ENCODE results near the gene POC1A.

Gene POC1A

DNA sequence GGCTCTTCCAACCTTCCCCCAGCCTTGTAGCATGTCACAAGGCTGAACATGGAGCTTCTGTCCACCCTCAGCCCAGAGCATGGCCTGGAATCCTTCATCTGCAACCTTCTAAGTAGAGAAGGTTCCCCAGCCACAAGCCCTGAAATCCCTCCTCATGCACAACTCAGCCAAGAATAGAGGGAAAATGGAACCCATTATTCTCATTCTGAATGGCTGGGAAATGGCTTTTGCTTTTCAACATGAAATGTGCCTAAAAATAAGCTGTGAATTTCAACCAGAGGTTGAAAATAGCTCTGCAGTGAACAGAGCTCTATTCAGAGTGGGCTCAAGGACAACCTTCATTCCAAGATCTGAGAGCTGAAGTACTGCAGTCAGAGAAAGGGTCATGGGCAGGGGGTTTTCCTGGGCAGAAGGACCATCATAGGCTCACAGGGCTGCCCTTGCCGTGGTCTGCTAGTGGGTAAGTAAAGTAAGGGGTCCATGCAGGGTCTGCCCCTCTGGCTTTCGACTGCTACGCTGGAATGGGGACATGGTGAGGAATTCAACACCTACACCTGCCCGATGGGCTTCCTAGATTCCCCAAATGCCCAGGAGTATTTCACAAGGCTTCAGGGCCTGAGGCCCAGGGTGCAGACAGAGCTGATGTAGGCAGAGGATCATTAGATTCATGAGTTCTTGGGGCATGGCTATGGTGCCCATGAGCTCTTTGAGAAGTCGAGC is 35.9 kb downstream of the POC1A start:
- H3K4me3 ChIP-seq (ENCODE audit: low read length): no peak overlapping the region
- no peak for DNase-seq (ENCODE audit: low read depth, low spot score)

DNA sequence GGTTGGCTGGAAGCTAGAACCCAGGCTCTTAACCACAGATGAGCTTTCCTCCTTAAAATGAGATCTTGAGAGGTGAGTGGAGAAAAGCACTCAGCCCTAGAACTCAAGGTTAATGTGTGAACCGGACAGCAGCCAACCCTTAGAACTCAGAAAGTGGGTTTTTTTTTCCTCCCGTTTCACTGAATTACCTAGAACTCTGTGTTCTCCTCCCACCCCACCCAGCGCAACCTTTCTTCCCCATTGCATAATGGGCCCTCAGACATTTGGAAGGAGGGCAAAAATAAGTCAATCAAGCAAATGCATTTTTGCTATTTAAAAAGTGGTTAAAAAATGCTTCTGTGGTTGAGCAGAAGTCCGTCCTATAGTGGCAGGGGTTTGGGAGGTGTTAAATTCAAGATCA is 36.7 kb downstream of the POC1A start:
- no peak for DNase-seq (ENCODE audit: low read depth, low spot score)
- H3K4me3 ChIP-seq (ENCODE audit: low read length): no peak overlapping the region

DNA sequence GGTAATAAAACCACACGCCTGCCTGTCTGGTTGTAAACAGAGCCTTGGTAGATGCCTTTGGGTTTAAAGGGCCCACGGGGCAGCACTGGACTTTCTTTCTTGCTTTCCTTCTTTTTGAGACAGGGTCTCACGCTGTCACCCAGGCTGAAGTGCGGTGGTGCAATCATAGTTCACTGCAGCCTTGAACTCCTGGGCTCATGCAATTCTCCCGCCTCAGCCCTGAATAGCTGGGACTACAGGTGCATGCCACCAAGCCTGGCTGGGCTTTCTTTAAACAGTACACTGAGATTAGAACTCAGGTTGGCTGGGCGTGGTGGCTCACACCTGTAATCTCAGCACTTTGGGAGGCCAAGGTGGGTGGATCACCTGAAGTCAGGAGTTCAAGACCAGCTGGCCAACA is 42.2 kb downstream of the POC1A start:
- DNase-seq (ENCODE audit: low read depth, low spot score): no peak
- no peak overlapping the region for H3K4me3 ChIP-seq (ENCODE audit: low read length)

DNA sequence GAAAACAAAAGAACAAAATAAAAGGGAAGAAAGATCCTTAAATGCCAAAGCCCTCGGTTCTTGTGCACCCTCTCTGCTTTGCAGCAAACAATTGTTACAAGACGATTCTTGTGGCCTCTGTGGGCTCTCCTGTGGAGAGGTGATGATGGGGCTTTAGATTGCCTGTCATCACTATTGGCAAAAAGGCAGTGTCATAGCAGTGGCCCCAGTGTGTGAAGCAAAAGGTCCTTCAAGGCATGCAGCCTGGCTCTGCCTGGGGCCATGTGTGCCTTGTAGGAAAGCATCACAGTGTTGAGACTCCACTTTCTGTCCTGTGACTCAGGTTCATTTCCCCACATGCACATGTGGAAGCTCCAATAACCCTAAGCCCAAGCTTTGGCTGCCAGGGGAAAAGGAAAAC is 43.7 kb downstream of the POC1A start:
- no peak for DNase-seq (ENCODE audit: low read depth, low spot score)
- H3K4me3 ChIP-seq (ENCODE audit: low read length): no peak overlapping the region

DNA sequence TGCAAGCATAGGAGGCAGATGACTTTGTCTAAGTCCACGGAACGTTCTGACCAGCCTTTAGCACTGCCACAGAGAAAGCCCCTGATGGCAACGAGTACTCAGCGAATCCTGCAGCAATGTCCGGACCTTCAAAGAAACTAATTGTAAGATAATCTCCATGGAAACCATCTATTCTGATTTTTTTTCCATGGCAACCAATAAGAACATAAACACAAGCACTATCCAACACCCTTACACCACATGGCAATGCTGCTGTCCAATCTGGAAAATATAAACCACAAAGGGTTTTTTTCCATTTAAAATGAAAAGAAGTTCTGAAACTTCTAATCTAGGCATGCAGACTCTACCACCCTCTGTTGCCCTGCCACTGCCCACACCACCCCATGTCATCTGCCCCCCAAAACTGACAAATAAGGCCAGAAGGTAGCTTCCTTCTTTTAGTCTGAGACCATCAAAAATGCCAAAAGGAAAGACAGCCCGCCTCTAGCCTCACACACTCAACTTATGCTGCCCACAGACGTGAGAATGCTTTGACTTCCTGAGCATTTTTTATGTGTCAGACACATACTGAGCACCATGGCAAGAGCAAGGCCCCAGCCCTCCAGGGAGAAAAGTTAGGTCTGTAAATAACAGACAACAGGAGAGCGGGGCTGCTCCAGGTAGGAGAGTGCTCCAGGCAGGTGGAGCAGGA is 44.5 kb downstream of the POC1A start:
- no peak for DNase-seq (ENCODE audit: low read depth, low spot score)
- H3K4me3 ChIP-seq (ENCODE audit: low read length): no peak overlapping the region

DNA sequence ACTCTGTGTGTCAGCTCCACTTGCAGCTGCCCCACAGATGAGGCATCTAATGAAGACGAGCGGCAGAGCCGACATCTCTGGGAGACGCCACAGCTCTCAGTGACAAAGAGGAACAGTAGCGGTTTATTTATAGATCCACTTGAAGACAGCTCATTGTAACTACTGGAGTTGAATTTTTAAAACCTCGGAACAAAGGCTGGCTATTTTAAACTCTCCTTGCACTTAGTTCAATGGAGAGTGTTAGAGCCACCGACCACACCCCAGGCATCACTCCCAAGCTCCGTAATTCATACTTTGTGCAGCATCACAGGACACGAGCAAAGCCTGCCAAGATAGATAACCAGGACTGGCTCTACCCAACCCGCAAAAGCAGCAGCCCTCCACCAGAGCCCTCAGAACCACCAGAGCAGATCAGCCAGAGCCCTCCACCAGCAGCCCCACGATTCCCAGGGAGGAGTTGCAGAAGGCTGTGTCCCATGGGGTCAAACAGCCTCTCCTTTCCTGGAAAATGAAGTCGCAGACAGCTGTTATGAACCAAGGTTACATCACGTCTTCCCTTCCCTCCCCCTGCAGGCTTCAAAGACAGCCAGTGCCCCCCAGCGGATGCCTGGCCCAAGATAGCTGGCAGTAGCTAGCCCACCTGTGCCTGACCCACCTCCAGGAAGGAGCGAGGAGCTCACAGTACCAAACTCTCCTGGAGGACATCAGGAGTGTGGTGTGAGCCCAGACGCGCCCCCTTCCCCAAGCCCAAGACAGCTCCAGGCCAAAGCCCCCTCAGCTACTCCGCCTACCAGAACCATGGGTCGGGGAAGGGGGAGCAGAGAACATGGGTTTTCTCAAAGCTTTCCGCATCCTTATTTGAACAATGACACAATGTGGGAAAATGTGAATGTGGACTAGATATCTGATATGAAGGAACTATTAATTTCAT is 45.7 kb downstream of the POC1A start:
- no peak for DNase-seq (ENCODE audit: low read depth, low spot score)
- no peak overlapping the region for H3K4me3 ChIP-seq (ENCODE audit: low read length)

DNA sequence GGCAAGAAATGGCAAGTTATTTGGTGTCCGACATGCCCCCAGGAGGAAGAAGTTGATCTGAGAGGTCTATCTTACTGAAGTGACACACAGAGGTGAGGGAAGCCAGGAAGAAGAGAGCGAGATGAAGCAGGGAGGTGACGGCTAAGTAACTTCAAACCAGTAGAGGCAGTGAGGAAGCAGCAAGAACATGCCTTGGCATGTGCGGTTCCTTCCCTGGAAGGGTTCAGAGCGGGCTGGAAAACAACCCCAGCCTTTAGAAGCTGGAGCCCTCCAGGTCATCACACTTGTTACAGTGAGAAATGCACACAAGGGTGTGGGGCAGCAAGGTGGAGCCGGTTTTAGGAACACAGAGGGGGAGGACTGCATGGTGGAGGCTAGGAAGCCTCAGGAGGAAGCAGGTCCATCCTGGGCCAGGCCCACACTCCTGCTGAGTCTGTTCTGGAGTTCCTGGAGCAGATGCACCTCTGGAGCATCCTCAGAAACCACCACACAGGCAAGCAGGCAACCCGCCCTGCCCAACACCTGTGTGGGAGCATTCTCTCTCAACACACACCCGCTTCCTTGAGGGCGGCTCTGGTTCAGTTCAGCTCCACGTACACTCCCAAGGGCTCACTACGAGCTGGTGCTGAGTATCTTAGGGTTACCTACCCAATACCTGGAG is 47.1 kb downstream of the POC1A start:
- DNase-seq (ENCODE audit: low read depth, low spot score): no peak
- H3K4me3 ChIP-seq (ENCODE audit: low read length): no peak overlapping the region

DNA sequence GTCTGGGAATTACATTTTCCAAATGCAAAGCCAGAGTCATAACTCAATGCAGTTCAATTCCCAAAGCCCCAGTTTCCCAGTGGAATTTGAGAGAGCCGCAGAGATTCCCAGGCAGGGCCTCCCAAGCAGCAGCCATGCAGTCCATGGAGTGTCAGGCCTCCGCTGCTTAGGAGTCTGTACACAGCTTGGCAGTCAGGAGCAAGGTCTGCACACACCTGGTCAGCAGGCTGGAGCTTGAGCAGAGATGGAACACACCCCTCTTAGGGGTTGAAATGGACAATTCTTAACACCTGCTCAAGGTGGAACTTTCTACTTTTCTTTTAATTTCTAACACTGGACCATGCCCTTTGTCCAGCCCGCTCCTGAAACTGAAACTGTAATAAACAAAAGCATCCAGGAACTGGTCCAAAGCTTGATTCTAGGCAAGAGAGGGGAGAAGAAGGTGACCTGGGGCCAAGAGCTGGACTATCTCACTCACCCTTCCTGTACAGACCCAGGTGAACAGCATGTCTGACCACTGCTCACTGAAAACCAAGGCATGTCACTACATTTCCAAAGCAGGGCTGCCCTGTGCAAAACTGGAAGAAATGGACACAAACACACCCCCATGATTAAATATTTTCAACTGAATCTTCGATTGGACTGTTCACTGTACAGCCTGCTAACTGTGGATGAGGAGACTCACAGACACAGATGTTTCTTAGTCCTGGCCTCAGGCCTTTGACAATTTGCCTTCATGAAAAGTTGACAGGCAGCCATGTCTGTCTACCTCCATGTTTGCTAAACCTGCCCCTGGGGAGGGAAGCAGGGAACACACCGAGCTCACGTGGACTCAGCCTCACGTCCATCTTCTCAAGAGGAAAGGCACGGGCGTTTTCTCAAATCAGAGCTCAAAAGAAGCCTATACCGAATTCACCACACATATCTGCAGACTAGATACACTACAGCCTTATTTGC is 49.3 kb downstream of the POC1A start:
- no peak overlapping the region for H3K4me3 ChIP-seq (ENCODE audit: low read length)
- no peak for DNase-seq (ENCODE audit: low read depth, low spot score)

DNA sequence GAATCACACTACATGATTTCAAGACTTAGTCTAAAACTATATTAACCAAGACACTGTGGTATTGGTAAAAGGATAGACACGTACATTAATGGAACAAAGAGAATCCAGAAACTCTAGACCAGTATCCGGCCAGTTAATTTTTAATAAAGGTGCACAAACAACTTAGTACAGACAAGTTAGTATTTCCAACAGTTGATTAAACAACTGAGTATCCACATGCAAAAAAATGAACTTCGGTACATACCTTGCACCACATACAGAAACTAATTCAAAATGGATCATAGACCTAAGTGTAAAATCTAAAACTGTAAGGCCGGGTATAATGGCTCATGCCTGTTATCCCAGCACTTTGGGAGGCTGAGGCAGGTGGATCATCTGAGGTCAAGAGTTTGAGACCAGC is 51.3 kb downstream of the POC1A start:
- no peak overlapping the region for H3K4me3 ChIP-seq (ENCODE audit: low read length)
- DNase-seq (ENCODE audit: low read depth, low spot score): no peak

DNA sequence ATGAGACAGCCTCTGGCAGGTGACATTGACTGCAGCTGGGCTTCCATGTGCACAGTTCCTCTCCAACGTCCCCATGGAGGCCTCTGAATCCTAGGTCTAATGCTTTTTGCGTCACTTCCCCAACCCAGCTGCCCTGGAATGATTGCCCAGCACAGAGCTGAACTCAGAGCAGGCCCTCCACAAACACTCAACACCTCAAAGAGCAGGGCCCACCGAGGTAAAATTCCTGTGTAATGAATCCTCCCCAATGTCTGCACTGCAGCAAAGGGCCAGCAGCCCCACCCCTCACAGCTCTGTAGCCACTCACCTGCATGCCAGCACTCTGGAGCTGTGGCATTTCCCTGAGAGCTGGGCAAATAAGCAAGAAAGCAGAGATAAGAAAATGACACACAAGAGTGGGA is 55.2 kb downstream of the POC1A start:
- H3K4me3 ChIP-seq (ENCODE audit: low read length): no peak overlapping the region
- DNase-seq (ENCODE audit: low read depth, low spot score): no peak

DNA sequence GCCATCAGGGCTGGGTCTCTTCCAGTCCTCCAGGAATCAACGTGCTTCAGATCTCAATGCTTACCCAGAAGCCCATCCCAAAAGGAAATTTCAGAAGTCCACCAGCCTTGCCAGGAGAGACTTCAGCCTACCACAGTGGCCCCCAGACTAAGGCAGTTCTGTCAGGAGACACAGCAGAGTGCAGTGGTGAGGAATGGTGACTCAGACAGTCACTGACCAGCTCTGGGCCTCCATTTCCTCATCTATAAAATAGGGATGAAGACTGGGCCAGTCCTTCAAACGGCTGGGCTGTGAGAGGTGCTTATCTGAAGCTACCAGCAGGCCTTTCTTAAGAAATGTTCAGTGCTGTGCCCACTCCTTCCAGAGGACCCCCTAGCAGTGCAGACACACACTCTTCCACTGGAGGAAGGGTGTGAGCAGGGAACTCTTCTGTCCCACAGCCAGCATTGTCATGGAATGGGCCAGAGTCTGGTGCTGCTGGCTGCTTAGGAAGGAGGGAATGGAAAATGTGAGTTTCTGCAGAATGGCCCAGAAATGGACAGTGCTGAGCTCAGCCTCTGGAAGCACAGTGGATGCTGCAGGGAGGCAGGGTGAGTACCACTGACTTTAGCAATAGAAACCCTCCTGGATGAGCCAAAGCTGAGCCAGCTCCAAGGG is 56.2 kb downstream of the POC1A start:
- DNase-seq (ENCODE audit: low read depth, low spot score): no peak
- no peak overlapping the region for H3K4me3 ChIP-seq (ENCODE audit: low read length)

DNA sequence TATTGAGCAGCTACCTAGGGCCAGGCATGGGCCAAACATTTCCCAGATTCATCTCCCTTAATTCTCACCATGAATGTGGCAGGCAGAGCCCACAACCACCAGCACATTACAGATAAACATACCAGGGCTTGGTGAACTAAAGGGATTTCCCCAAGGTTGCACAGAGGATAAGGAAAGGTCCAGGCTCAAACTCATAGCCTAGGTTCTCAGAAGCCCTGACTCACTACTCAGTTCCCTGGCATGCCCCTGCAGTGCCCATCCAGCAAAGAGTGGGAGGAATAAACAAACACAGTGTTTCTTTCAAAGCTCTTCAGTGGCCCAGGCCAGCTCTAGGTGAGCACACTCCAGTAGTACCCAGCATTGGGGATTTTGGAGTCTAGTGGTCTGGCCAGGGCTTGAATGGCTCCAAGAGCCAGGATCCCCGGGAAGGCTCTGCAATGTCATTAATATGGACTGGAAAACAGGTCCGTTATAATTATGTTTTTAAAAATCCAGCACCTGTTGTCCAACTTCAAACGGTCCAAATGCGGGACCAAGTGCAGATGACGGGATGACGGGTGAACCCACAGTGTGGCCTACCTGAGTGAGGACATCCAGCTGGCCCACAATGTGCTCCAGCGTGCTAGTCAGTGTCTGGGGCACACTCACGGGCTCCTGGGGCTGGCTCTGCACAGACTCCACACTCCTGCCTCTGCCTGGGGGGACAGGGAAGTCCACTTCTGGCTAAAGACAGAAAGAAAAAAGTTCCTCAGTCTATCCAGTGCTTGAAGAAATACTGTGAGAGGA is 58.0 kb downstream of the POC1A start:
- DNase-seq (ENCODE audit: low read depth, low spot score): no peak
- no peak overlapping the region for H3K4me3 ChIP-seq (ENCODE audit: low read length)

DNA sequence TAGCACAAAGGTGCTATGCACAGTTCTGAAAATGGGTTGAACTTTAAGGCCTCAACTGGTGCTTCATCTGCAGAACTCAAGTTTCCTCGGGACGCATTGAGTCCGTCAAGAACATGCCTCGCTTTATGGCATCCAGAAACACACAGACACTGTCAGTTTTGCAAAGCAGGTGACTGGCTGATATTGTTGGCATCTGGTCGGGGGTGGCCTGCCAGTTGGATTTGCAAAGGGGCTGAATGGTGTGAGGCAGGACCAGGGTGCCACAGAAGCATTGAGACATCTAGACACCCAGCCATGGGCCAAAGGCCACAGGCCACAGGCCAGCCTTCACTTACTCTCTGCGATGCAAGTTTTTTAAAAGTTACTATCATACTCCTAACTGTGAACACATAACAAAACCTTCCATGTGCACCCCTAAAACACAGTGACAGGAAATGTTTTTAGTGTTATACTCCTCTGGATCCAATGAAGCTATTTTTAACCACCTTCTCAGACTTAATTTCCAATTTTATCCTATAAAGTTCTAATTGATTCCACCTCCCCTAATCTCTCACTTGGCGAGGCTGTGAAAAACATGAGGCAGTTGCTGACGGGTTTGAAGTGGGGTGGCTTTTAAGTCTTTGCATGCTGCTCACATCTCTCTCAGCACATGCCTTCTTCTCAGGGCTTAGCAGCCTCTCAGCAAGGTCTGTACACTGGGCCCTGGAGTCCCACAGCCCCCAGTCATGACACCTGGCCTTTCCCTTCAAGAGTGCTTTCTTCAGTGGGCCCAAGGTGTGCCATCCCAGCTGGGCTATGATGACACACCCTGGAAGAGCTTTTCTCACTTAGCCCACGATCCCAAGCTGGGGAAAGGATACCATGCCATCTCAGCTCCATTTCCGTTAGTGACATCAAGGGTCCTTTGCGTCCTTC is 59.4 kb downstream of the POC1A start:
- no peak overlapping the region for H3K4me3 ChIP-seq (ENCODE audit: low read length)
- no peak for DNase-seq (ENCODE audit: low read depth, low spot score)

DNA sequence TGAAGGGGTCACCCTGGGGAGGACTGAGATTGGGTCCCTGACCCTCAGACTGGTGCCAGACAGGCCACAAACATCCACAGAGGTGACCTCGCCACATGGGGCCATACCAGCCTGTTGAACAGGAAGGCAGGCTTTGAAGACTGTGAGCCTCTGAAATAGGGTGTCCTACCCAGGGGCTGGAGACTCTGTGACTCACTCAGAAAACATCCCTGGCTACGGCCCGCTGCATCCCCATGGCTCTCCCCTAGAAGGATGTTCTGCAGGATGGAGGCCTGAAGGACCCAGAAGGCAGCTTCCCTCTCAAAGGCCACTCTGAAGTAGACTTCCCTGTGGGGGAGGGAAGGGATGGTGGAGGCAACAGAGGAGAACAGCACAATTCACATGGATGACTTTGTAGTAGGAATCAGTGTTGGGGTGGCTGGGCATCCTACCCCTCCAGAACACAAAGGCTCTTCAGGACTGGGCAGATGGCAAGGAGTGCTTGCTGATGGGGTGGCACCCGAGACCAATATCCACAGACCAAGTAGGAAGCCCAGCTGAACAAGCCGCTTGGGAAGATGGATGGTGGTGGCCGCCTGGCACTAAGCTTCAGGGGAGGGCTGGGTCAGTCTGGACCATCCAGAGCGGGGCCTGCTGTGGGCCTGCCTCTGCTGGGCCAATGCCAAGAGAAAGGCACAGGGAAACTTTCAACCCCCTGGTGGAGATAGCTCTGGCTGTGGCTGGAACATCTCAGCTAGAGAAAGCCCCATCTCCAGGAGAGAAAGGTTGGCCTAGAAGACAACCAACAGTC is 60.3 kb downstream of the POC1A start:
- no peak for DNase-seq (ENCODE audit: low read depth, low spot score)

DNA sequence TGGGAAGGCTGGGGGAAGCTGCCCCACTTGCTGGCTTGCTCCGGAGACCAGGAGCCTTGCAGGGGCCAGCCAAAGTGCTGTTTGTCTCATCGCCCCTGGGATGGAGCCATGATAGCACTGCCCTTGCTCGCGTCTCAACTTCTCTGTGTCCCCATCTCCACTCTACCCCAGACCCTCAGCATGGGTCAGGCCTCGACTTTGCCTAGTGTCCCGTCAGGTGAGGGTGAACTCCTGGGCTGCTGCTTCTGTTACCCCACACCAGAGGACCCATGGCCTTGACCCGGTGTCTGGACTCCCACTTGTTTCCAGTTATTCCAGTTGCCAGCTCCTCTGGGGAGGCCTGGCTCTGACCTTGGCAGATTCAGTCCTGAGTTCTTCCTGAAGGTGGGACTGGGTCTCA is 61.3 kb downstream of the POC1A start:
- H3K4me3 ChIP-seq (ENCODE audit: low read length): no peak overlapping the region
- DNase-seq (ENCODE audit: low read depth, low spot score): no peak

More for the DNA sequence above, 60.3 kb downstream of the POC1A start:
- H3K4me3 ChIP-seq (ENCODE audit: low read length): no peak overlapping the region
